NCI-H2081 (cell line): ENCODE results near the gene OR4C15.

Source experiments
- DNase-seq, 2 experiments: peaks; one replicate each; lab custom pipeline; 2025; lab: John Stamatoyannopoulos, UW

The OR4C15 gene

DNA sequence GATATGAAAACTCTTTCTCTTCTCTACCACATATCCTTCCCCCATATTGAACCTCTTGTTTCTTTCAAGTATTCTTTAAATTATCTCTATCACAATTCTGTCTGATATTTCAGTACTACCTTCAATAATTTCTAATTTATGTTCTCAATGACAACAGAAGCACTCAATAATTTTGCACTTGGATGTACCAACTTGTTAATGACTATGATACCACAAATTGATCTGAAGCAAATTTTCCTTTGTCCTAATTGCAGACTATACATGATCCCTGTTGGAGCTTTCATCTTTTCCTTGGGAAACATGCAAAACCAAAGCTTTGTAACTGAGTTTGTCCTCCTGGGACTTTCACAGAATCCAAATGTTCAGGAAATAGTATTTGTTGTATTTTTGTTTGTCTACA lies at the start of gene OR4C15:
TSS of gene OR4C15 (plus strand) at position 301 of the 400 bp plus-strand sequence. CDS start at position 301, 0 bp downstream.
- no peak for DNase-seq

DNA sequence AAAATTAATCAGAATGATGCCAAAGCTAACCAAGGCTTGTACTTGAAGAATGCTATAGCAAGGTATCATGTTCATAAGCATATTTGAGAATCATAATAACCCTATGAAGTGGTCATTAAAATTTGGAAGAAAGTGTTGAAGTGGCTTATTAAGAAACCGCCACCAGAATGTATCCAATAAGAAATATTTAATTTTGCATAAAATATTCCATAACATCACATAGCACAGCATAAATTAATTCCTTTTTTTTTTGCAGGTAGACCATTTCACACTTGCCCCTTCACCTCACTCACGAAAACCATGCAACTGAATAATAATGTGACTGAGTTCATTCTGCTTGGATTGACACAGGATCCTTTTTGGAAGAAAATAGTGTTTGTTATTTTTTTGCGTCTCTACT lies 17.6 kb downstream of the OR4C15 start, which contains the start of gene OR4C16:
TSS of gene OR4C16 (plus strand) at position 301 of the 400 bp plus-strand sequence. CDS start at position 301, 0 bp downstream.
- DNase-seq, result no peak

- no peak for DNase-seq
Measured at GRCh38 chr11:55572548-55572947, 18.3 kb downstream of the OR4C15 start.
